HepG2 (cell line): ENCODE measurements around the gene TBL3. TPM values are rescaled to one million over a fixed set of nuclear protein-coding genes. Genes with fewer than 3 reads are reported as not detected.

Source experiments
- AGO2 ChIP-seq: fragments of 200-400 bp; formaldehyde crosslinking; optimal IDR thresholded peaks from 2 replicates; pipeline ENCODE3; 2017; ENCODE audit warnings: mild to moderate bottlenecking, low read depth, low read length, moderate library complexity
- CCDC6 ChIP-seq: sonication (generic); formaldehyde crosslinking; IDR thresholded peaks from 2 replicates; pipeline ENCODE4 v1.8.1; 2022; ENCODE audit warnings: mild to moderate bottlenecking, missing genetic modification reagents, moderate library complexity
- FOXK2 ChIP-seq: fragments of 450-650 bp; IDR thresholded peaks from 2 replicates; pipeline ENCODE4 v1.6.1; 2016
- HDAC1 ChIP-seq: sonication (generic); formaldehyde crosslinking; IDR thresholded peaks from 2 replicates; pipeline ENCODE4 v1.5.1; 2020; ENCODE audit warnings: mild to moderate bottlenecking, missing genetic modification reagents
- HNRNPLL ChIP-seq: fragments of 200-400 bp; formaldehyde crosslinking; IDR thresholded peaks from 2 replicates; pipeline ENCODE4 v1.6.1; 2017; ENCODE audit warnings: mild to moderate bottlenecking, low read depth, low read length; ENCODE audit not compliant: poor library complexity, severe bottlenecking
- KLF16 ChIP-seq, 2 experiments: sonication (generic) in 1 of 2; formaldehyde crosslinking in 1 of 2; IDR thresholded peaks; 2 replicates each; pipeline versions ENCODE4 v1.6.1 to v1.8.0; 2016 to 2023; ENCODE audit warnings: missing genetic modification reagents in 2 of 2, missing compliant biosample characterization in 1 of 2
- PTBP1 ChIP-seq: fragments of 200-400 bp; formaldehyde crosslinking; IDR thresholded peaks from 2 replicates; pipeline ENCODE4 v1.6.1; 2018; ENCODE audit warnings: low read length, low read depth; ENCODE audit not compliant: poor library complexity, severe bottlenecking
- SALL1 ChIP-seq: sonication (generic); formaldehyde crosslinking; IDR thresholded peaks from 2 replicates; pipeline ENCODE4 v1.8.0; 2022; ENCODE audit warnings: mild to moderate bottlenecking, missing genetic modification reagents
- SAP130 ChIP-seq: IDR thresholded peaks from 2 replicates; pipeline ENCODE4 v1.6.1; 2016; ENCODE audit warnings: low read depth
- SMARCE1 ChIP-seq: fragments of 450-650 bp; IDR thresholded peaks from 2 replicates; pipeline ENCODE4 v1.6.1; 2017; ENCODE audit warnings: borderline replicate concordance
- SP2 ChIP-seq: sonication (generic); formaldehyde crosslinking; IDR thresholded peaks from 2 replicates; pipeline ENCODE4 v1.5.1; 2020; ENCODE audit warnings: mild to moderate bottlenecking, missing genetic modification reagents
- THAP11 ChIP-seq: IDR thresholded peaks from 2 replicates; pipeline ENCODE4 v1.6.1; 2016; ENCODE audit warnings: missing biosample characterization, missing genetic modification reagents
- ZNF329 ChIP-seq: sonication (generic); formaldehyde crosslinking; IDR thresholded peaks from 2 replicates; pipeline ENCODE4 v1.9.0; 2021; ENCODE audit warnings: low read depth, mild to moderate bottlenecking, missing genetic modification reagents
- polyA plus RNA-seq, 8 experiments: library from polyadenylated mRNA; depleted of rRNA in 3 of 8; stranded (reverse) in 7 of 8; unstranded in 1 of 8; fragments of >200 nt; fragmentation: Illumina TruSeq in 4 of 8; extraction: Trizol in 4 of 8; gene quantifications; 2 replicates each; pipeline versions ENCODE4 v1.2.1 to v1.2.3, GENCODE V29; 2011 to 2016; ENCODE audit warnings: low read depth in 4 of 8, missing spikeins in 1 of 8, mixed read lengths in 1 of 8; ENCODE audit not compliant: insufficient read depth in 1 of 8
- total RNA-seq, 5 experiments: library from RNA; depleted of rRNA; stranded (reverse); fragments of >200 nt; fragmentation: Illumina TruSeq; extraction: Trizol; gene quantifications; 2 replicates each; pipeline ENCODE4 v1.2.3, GENCODE V29; 2016; ENCODE audit warnings: low read depth in 1 of 5
- TF ChIP-seq, protein P1 (sequence below): sonication (generic); formaldehyde crosslinking; IDR thresholded peaks from 2 replicates; pipeline ENCODE4 v1.8.0; 2022; ENCODE audit warnings: missing genetic modification reagents, mild to moderate bottlenecking, moderate library complexity, borderline replicate concordance
- TF ChIP-seq, protein P2 (sequence below): sonication (generic); formaldehyde crosslinking; IDR thresholded peaks from 2 replicates; pipeline ENCODE4 v1.9.0; 2022; ENCODE audit warnings: missing genetic modification reagents, mild to moderate bottlenecking, borderline replicate concordance
- TF ChIP-seq, protein P3 (sequence below): sonication (generic); formaldehyde crosslinking; IDR thresholded peaks from 2 replicates; pipeline ENCODE4 v1.4.0; 2020; ENCODE audit warnings: missing genetic modification reagents; ENCODE audit errors: not compliant biosample characterization
- TF ChIP-seq, protein P4 (sequence below): sonication (generic); formaldehyde crosslinking; IDR thresholded peaks from 2 replicates; pipeline ENCODE4 v1.5.0; 2020; ENCODE audit warnings: mild to moderate bottlenecking, missing genetic modification reagents
- TF ChIP-seq, protein P5 (sequence below): sonication (generic); formaldehyde crosslinking; IDR thresholded peaks from 2 replicates; pipeline ENCODE4 v1.4.0; 2020; ENCODE audit warnings: missing genetic modification reagents, mild to moderate bottlenecking, borderline replicate concordance
- TF ChIP-seq, protein P6 (sequence below): sonication (generic); formaldehyde crosslinking; IDR thresholded peaks from 2 replicates; pipeline ENCODE4 v1.9.0; 2022; ENCODE audit warnings: low read depth, missing genetic modification reagents

Gene TBL3
- total and polyA plus RNA-seq, 2 of the 13 experiments (the other 11 are each of a cell fraction or from before 2014, with no cell fraction given): 16.8 to 38.0 TPM

DNA sequence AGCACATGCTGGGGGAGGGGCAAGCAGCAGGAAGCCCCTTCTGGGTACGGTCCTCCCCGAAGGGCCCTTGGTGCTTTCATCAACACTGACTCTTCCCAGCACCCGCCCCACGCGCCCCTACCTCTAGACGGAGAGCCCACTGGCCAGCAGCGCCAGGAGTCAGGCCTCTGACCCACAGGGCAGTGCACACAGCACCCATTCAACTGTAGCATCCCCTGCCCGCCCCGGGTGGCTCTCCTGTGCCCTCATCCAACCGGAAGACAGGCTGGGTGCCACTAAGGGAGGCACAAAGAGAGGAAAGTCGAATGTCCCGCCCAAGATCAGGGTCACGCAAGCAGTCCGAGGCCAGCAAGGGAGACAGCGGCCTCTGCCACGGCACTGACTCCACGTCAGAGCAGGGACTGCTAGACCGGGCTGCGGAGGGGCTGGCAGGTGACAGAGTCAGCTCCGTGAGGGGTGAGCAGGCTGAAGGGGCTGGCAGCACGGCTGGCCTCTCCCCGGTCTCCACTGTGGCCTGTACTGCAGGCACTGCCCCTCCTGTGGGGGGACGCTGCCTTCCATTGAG is 38.7 kb upstream of the TBL3 start (continued):
- TF ChIP-seq, protein P1, sequence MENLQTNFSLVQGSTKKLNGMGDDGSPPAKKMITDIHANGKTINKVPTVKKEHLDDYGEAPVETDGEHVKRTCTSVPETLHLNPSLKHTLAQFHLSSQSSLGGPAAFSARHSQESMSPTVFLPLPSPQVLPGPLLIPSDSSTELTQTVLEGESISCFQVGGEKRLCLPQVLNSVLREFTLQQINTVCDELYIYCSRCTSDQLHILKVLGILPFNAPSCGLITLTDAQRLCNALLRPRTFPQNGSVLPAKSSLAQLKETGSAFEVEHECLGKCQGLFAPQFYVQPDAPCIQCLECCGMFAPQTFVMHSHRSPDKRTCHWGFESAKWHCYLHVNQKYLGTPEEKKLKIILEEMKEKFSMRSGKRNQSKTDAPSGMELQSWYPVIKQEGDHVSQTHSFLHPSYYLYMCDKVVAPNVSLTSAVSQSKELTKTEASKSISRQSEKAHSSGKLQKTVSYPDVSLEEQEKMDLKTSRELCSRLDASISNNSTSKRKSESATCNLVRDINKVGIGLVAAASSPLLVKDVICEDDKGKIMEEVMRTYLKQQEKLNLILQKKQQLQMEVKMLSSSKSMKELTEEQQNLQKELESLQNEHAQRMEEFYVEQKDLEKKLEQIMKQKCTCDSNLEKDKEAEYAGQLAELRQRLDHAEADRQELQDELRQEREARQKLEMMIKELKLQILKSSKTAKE (CRISPR knock-in tag): 0 out of 2 replicates have a peak, but pooled peaks have one; percentile 36
- TF ChIP-seq HDAC1 (CRISPR knock-in tag): 0 out of 2 replicates have a peak, but pooled peaks have one; percentile 40
- TF ChIP-seq THAP11: no peak
- TF ChIP-seq, protein P2, sequence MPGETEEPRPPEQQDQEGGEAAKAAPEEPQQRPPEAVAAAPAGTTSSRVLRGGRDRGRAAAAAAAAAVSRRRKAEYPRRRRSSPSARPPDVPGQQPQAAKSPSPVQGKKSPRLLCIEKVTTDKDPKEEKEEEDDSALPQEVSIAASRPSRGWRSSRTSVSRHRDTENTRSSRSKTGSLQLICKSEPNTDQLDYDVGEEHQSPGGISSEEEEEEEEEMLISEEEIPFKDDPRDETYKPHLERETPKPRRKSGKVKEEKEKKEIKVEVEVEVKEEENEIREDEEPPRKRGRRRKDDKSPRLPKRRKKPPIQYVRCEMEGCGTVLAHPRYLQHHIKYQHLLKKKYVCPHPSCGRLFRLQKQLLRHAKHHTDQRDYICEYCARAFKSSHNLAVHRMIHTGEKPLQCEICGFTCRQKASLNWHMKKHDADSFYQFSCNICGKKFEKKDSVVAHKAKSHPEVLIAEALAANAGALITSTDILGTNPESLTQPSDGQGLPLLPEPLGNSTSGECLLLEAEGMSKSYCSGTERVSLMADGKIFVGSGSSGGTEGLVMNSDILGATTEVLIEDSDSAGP: no peak
- TF ChIP-seq KLF16 (CRISPR knock-in tag; IDR thresholded peaks at IDR 0.05): 0 out of 4 replicates have a peak, but pooled peaks of 1 of the 2 experiments have one; percentile 36
- TF ChIP-seq, protein P3, sequence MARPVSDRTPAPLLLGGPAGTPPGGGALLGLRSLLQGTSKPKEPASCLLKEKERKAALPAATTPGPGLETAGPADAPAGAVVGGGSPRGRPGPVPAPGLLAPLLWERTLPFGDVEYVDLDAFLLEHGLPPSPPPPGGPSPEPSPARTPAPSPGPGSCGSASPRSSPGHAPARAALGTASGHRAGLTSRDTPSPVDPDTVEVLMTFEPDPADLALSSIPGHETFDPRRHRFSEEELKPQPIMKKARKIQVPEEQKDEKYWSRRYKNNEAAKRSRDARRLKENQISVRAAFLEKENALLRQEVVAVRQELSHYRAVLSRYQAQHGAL (CRISPR knock-in tag): no peak
- TF ChIP-seq SMARCE1: no peak
- no peak for TF ChIP-seq ZNF329 (CRISPR knock-in tag)
- no peak for TF ChIP-seq FOXK2
- TF ChIP-seq SAP130: peak; percentile 43; the same call in 1 of the 2 replicates
- no peak for TF ChIP-seq SALL1 (CRISPR knock-in tag)
- TF ChIP-seq SP2 (CRISPR knock-in tag): 0 out of 2 replicates have a peak, but pooled peaks have one; percentile 20
- TF ChIP-seq, protein P4, sequence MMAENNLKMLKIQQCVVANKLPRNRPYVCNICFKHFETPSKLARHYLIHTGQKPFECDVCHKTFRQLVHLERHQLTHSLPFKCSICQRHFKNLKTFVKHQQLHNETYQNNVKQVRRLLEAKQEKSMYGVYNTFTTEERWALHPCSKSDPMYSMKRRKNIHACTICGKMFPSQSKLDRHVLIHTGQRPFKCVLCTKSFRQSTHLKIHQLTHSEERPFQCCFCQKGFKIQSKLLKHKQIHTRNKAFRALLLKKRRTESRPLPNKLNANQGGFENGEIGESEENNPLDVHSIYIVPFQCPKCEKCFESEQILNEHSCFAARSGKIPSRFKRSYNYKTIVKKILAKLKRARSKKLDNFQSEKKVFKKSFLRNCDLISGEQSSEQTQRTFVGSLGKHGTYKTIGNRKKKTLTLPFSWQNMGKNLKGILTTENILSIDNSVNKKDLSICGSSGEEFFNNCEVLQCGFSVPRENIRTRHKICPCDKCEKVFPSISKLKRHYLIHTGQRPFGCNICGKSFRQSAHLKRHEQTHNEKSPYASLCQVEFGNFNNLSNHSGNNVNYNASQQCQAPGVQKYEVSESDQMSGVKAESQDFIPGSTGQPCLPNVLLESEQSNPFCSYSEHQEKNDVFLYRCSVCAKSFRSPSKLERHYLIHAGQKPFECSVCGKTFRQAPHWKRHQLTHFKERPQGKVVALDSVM: peak; percentile 20; the same call in 1 of the 2 replicates
- TF ChIP-seq, protein P5, sequence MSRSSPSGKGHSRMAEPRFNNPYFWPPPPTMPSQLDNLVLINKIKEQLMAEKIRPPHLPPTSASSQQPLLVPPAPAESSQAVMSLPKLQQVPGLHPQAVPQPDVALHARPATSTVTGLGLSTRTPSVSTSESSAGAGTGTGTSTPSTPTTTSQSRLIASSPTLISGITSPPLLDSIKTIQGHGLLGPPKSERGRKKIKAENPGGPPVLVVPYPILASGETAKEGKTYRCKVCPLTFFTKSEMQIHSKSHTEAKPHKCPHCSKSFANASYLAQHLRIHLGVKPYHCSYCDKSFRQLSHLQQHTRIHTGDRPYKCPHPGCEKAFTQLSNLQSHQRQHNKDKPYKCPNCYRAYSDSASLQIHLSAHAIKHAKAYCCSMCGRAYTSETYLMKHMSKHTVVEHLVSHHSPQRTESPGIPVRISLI (CRISPR knock-in tag): 0 out of 2 replicates have a peak, but pooled peaks have one; percentile 27
- TF ChIP-seq, protein P6, sequence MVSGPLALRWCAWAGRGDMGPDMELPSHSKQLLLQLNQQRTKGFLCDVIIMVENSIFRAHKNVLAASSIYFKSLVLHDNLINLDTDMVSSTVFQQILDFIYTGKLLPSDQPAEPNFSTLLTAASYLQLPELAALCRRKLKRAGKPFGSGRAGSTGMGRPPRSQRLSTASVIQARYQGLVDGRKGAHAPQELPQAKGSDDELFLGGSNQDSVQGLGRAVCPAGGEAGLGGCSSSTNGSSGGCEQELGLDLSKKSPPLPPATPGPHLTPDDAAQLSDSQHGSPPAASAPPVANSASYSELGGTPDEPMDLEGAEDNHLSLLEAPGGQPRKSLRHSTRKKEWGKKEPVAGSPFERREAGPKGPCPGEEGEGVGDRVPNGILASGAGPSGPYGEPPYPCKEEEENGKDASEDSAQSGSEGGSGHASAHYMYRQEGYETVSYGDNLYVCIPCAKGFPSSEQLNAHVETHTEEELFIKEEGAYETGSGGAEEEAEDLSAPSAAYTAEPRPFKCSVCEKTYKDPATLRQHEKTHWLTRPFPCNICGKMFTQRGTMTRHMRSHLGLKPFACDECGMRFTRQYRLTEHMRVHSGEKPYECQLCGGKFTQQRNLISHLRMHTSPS: peak; percentile 83
- TF ChIP-seq HNRNPLL: peak; percentile 20
- TF ChIP-seq CCDC6 (CRISPR knock-in tag): no peak
- TF ChIP-seq PTBP1: no peak
- TF ChIP-seq AGO2: peak; percentile 65
